HEK293 (cell line): ENCODE data around the gene POLK.

Source experiments
- CTCF ChIA-PET: fragments of 350-600 bp; formaldehyde crosslinking; extraction: SDS; loops from one replicate; lab custom pipeline; 2021; ENCODE audit warnings: antibody characterized with exemption; lab: Yijun Ruan, JAX
- POLR2A ChIA-PET: fragments of 300-600 bp; formaldehyde crosslinking; extraction: SDS; loops from one replicate; lab custom pipeline; 2020; ENCODE audit warnings: antibody characterized with exemption, inconsistent platforms; lab: Yijun Ruan, JAX
- H3K27ac ChIP-seq: fragments of 200-500 bp; sonication (Bioruptor generic); 2 replicates; pipeline ENCODE4 v1.5.1; 2014; ENCODE audit warnings: low read depth, low read length, control low read depth, inconsistent platforms; ENCODE audit errors: extremely low read depth
- H3K36me3 ChIP-seq, 2 experiments: fragments of 200-500 bp in 1 of 2; sonication (Bioruptor generic) in 1 of 2; 1 replicate in 1 of 2; 2 replicates in 1 of 2; pipeline ENCODE4 v1.5.1; 2014 to 2017; ENCODE audit warnings: inconsistent platforms in 2 of 2, low read length in 2 of 2; ENCODE audit not compliant: control insufficient read depth in 2 of 2, insufficient read depth in 1 of 2
- H3K4me1 ChIP-seq: fragments of 200-500 bp; sonication (Bioruptor generic); 2 replicates; pipeline ENCODE4 v1.5.1; 2014; ENCODE audit warnings: mild to moderate bottlenecking, low read length, inconsistent platforms; ENCODE audit not compliant: control insufficient read depth, insufficient read depth
- H3K4me3 ChIP-seq: 2 replicates; pipeline ENCODE4 v1.5.1; 2011; ENCODE audit warnings: low read depth, mild to moderate bottlenecking, control low read depth, low read length, moderate library complexity
- H3K9me3 ChIP-seq: fragments of 200-500 bp; sonication (Bioruptor generic); 2 replicates; pipeline ENCODE4 v1.5.1; 2014; ENCODE audit warnings: low read depth, low read length, inconsistent platforms; ENCODE audit not compliant: control insufficient read depth, insufficient read depth
- AEBP2 ChIP-seq: fragments of 450-650 bp; formaldehyde crosslinking; IDR thresholded peaks from 2 replicates; pipeline ENCODE4 v1.5.1; 2016; ENCODE audit warnings: missing biosample characterization, missing genetic modification characterization, borderline replicate concordance
- BCL6B ChIP-seq: fragments of 450-650 bp; formaldehyde crosslinking; IDR thresholded peaks from 2 replicates; pipeline ENCODE4 v1.5.1; 2017; ENCODE audit warnings: missing biosample characterization, missing genetic modification characterization
- GFI1B ChIP-seq: fragments of 450-650 bp; formaldehyde crosslinking; IDR thresholded peaks from 2 replicates; pipeline ENCODE4 v1.5.1; 2016; ENCODE audit warnings: missing biosample characterization, missing genetic modification characterization
- OVOL3 ChIP-seq: fragments of 450-650 bp; formaldehyde crosslinking; IDR thresholded peaks from 2 replicates; pipeline ENCODE4 v1.5.1; 2016; ENCODE audit warnings: missing biosample characterization, missing genetic modification characterization
- PRDM1 ChIP-seq: fragments of 450-650 bp; formaldehyde crosslinking; IDR thresholded peaks from 2 replicates; pipeline ENCODE4; 2016; ENCODE audit warnings: missing biosample characterization, missing genetic modification characterization
- SETDB1 ChIP-seq: IDR thresholded peaks from one replicate; pipeline ENCODE4 v1.6.1; 2017; ENCODE audit warnings: mild to moderate bottlenecking, low read length, moderate library complexity, mixed read lengths; ENCODE audit not compliant: insufficient read length
- TRIM28 ChIP-seq: IDR thresholded peaks from 2 replicates; pipeline ENCODE4 v1.6.1; 2011; ENCODE audit warnings: low read length, control low read depth, borderline replicate concordance
- ZBTB49 ChIP-seq: fragments of 450-650 bp; formaldehyde crosslinking; IDR thresholded peaks from 2 replicates; pipeline ENCODE4 v1.5.1; 2016; ENCODE audit warnings: missing biosample characterization, missing genetic modification characterization, low read depth
- ZNF19 ChIP-seq: fragments of 450-650 bp; formaldehyde crosslinking; IDR thresholded peaks from 2 replicates; pipeline ENCODE4; 2016; ENCODE audit warnings: missing biosample characterization, missing genetic modification characterization, low read depth
- ZNF223 ChIP-seq: fragments of 450-650 bp; formaldehyde crosslinking; IDR thresholded peaks from 2 replicates; pipeline ENCODE4 v1.5.1; 2016; ENCODE audit warnings: missing biosample characterization, missing genetic modification characterization
- ZNF311 ChIP-seq: fragments of 450-650 bp; formaldehyde crosslinking; IDR thresholded peaks from 2 replicates; pipeline ENCODE4 v1.5.1; 2017; ENCODE audit warnings: missing biosample characterization, missing genetic modification characterization, borderline replicate concordance
- ZNF366 ChIP-seq: fragments of 450-650 bp; formaldehyde crosslinking; conservative IDR thresholded peaks from 2 replicates; pipeline ENCODE4 v1.5.1; 2016; ENCODE audit warnings: missing biosample characterization, missing genetic modification characterization
- ZNF404 ChIP-seq: fragments of 450-650 bp; formaldehyde crosslinking; IDR thresholded peaks from 2 replicates; pipeline ENCODE4 v1.5.1; 2017; ENCODE audit warnings: missing biosample characterization, missing genetic modification characterization
- ZNF501 ChIP-seq: fragments of 450-650 bp; formaldehyde crosslinking; IDR thresholded peaks from 2 replicates; pipeline ENCODE4 v1.5.1; 2016; ENCODE audit warnings: missing biosample characterization, missing genetic modification characterization
- ZNF513 ChIP-seq: fragments of 450-650 bp; IDR thresholded peaks from 2 replicates; pipeline ENCODE4 v1.5.1; 2018; ENCODE audit warnings: missing biosample characterization, missing genetic modification characterization
- ZNF596 ChIP-seq: fragments of 450-650 bp; IDR thresholded peaks from 2 replicates; pipeline ENCODE4 v1.5.0; 2018; ENCODE audit warnings: missing biosample characterization, mild to moderate bottlenecking, missing genetic modification characterization, moderate library complexity
- ZNF645 ChIP-seq: fragments of 450-650 bp; formaldehyde crosslinking; IDR thresholded peaks from 2 replicates; pipeline ENCODE4; 2016; ENCODE audit warnings: missing biosample characterization, missing genetic modification characterization
- ZNF664 ChIP-seq: fragments of 450-650 bp; formaldehyde crosslinking; IDR thresholded peaks from 2 replicates; pipeline ENCODE4 v1.5.1; 2016; ENCODE audit warnings: missing biosample characterization, missing genetic modification characterization
- ZNF701 ChIP-seq: fragments of 450-650 bp; formaldehyde crosslinking; IDR thresholded peaks from 2 replicates; pipeline ENCODE4 v1.5.1; 2016; ENCODE audit warnings: missing biosample characterization, missing genetic modification characterization
- ZSCAN23 ChIP-seq: fragments of 450-650 bp; formaldehyde crosslinking; IDR thresholded peaks from 2 replicates; pipeline ENCODE4 v1.5.1; 2016; ENCODE audit warnings: missing biosample characterization, missing genetic modification characterization
- ZSCAN5A ChIP-seq: fragments of 450-650 bp; formaldehyde crosslinking; IDR thresholded peaks from 2 replicates; pipeline ENCODE4 v1.5.1; 2016; ENCODE audit warnings: missing biosample characterization, missing genetic modification characterization

The POLK gene

GRCh38 chr5:75511435-75512382, at the start of gene POLK, which contains the start of gene CERT1 (continued):
- TF ChIP-seq ZNF501 (tag by site-specific recombination) (peak; percentile 50), ZNF366 (tag by site-specific recombination) (peak; percentile 99), OVOL3 (tag by site-specific recombination) (peak; percentile 88; the same call in 1 of the 2 replicates), ZSCAN5A (tag by site-specific recombination) (0 out of 2 replicates have a peak, but pooled peaks have one; percentile 16), PRDM1 (peak; percentile 57), ZNF404 (no peak), BCL6B (tag by site-specific recombination) (no peak), ZNF311 (no peak), ZNF645 (tag by site-specific recombination) (no peak), ZNF19 (no peak), AEBP2 (no peak), ZSCAN23 (tag by site-specific recombination) (no peak), TRIM28 (no peak), ZNF513 (no peak), ZNF223 (no peak)

- CTCF ChIA-PET, result no interaction called here
- no peak overlapping the region for H3K27ac ChIP-seq
- H3K4me1 ChIP-seq, result peaks cover 21% of the 10 kb centered on the region
- peaks cover 0 to under 1% of the 10 kb centered on the region in 2 experiments; a peak in 1 of 3 replicates for H3K36me3 ChIP-seq
- POLR2A ChIA-PET, result no interaction called here
- H3K9me3 ChIP-seq, result no peaks in the 10 kb centered on the region
- H3K4me3 ChIP-seq, result no peak overlapping the region
- TF ChIP-seq ZNF513 (no peak), ZNF664 (tag by site-specific recombination) (no peak), ZBTB49 (tag by site-specific recombination) (no peak), ZNF701 (tag by site-specific recombination) (no peak), GFI1B (tag by site-specific recombination) (no peak), ZNF596 (tag by site-specific recombination) (no peak), BCL6B (tag by site-specific recombination) (no peak), SETDB1 (no peak), ZNF501 (tag by site-specific recombination) (no peak)
Observed at GRCh38 chr5:75463726-75464125, 48.0 kb upstream of the POLK start.
